Gastrocnemius medialis (tissue), 4 donors: ENCODE measurements around the gene SCAP. TPM values are rescaled to one million over a fixed set of nuclear protein-coding genes. Genes with fewer than 3 reads are reported as not detected.
A peak's percentile ranks its signal among the peaks of the same experiment; 100 is the strongest.

Source experiments
- ATAC-seq, 2 donors: fragments of 150-250 bp; one replicate each; pipeline ENCODE4 v1.9.1; 2016
- DNase-seq, 2 donors: peaks; one replicate each; pipeline ENCODE4 v3.0.0-alpha.2; 2019
- H3K27ac ChIP-seq, 4 donors: fragments of 200-600 bp; sonication (generic); 1 replicate in 1 of 4; 2 replicates in 3 of 4; pipeline ENCODE4 v1.5.1; 2016 to 2018; ENCODE audit warnings: mild to moderate bottlenecking in 2 of 4, moderate library complexity in 1 of 4
- H3K27me3 ChIP-seq, 3 donors: fragments of 200-600 bp; sonication (generic) in 2 of 3; 1 replicate in 1 of 3; 2 replicates in 2 of 3; pipeline versions ENCODE4 v1.5.1 to v1.6.0; 2016 to 2019; ENCODE audit warnings: mild to moderate bottlenecking in 1 of 3, moderate library complexity in 1 of 3
- H3K36me3 ChIP-seq, 2 donors: fragments of 200-600 bp; sonication (generic) in 1 of 2; one replicate each; pipeline ENCODE4 v1.5.1; 2017 to 2018
- H3K4me1 ChIP-seq, 2 donors: fragments of 200-600 bp; sonication (generic) in 1 of 2; one replicate each; pipeline ENCODE4 v1.5.1; 2016 to 2017; ENCODE audit warnings: mild to moderate bottlenecking in 2 of 2
- H3K4me3 ChIP-seq, 4 donors: fragments of 200-600 bp; sonication (generic) in 3 of 4; 1 replicate in 1 of 4; 2 replicates in 3 of 4; pipeline ENCODE4 v1.5.1; 2016 to 2019; ENCODE audit warnings: mild to moderate bottlenecking in 2 of 4
- H3K9me3 ChIP-seq, 3 donors: fragments of 200-600 bp; sonication (generic) in 2 of 3; 1 replicate in 1 of 3; 2 replicates in 2 of 3; pipeline ENCODE4 v1.5.1; 2016 to 2019
- CTCF ChIP-seq, 5 experiments: fragments of 450-650 bp in 3 of 5; fragments of 200-600 bp in 2 of 5; sonication (generic) in 2 of 5; IDR thresholded peaks in 4 of 5; conservative IDR thresholded peaks in 1 of 5; 1 replicate in 4 of 5; 2 replicates in 1 of 5; pipeline ENCODE4 v1.5.1; 2016 to 2019; ENCODE audit warnings: antibody characterized with exemption in 5 of 5, mild to moderate bottlenecking in 3 of 5, moderate library complexity in 3 of 5
- POLR2A ChIP-seq, 2 donors: fragments of 450-650 bp; IDR thresholded peaks; one replicate each; pipeline ENCODE4 v1.6.1; 2017; ENCODE audit warnings: antibody characterized with exemption in 2 of 2, mild to moderate bottlenecking in 2 of 2, moderate library complexity in 2 of 2
- in situ Hi-C, 4 donors: fragments of 200-750 bp; cut with MboI; loops; one replicate each; pipeline versions ENCODE4 v1.15.0 to v1.8.0; 2017; ENCODE audit warnings: low sequenced_read_pairs in 4 of 4
- intact Hi-C: fragments of 100-400 bp; cut with DNase I; formaldehyde crosslinking; loops from one replicate; pipeline ENCODE4 v1.15.1; 2023; ENCODE audit warnings: low total_unique reads
- total RNA-seq, 4 donors: library from RNA; depleted of rRNA; stranded (reverse); fragments of >200 nt; gene quantifications; one replicate each; pipeline versions ENCODE4 v1.1.0 to v1.2.3, GENCODE V29; 2016

Gene SCAP
- total RNA-seq, 4 donors from 2014 or later: 38.2 to 48.1 (median 42.8) TPM

GRCh38 chr3:47406762-47407149 is 69.0 kb downstream of the SCAP start:
- TF ChIP-seq CTCF (IDR thresholded peaks at IDR 0.05 in 4 of 5, conservative IDR thresholded peaks at IDR 0.05 in 1 of 5) (no peak), POLR2A (IDR thresholded peaks at IDR 0.05) (no peak)
- H3K36me3 ChIP-seq: peaks cover 0 to 65% of the 10 kb centered on the region in 2 donors
- H3K9me3 ChIP-seq: no peaks in the 10 kb centered on the region
- no peak for DNase-seq
- no peaks in the 10 kb centered on the region for H3K27me3 ChIP-seq
- H3K4me3 ChIP-seq: no peak overlapping the region
- in situ Hi-C loops (no loop called here), intact Hi-C loops (no loop called here)
- no peak overlapping the region for H3K27ac ChIP-seq
- peaks cover 4 to 11% of the 10 kb centered on the region in 2 donors for H3K4me1 ChIP-seq
- ATAC-seq: no peak

- no peak for TF ChIP-seq POLR2A (IDR thresholded peaks at IDR 0.05)
- TF ChIP-seq CTCF (IDR thresholded peaks at IDR 0.05 in 4 of 5, conservative IDR thresholded peaks at IDR 0.05 in 1 of 5): no peak
- peaks cover 0 to 58% of the 10 kb centered on the region in 2 donors for H3K36me3 ChIP-seq
- intact Hi-C loops: no loop called here
These were observed 69.7 kb downstream of the SCAP start for GRCh38 chr3:47405820-47406761.

GRCh38 chr3:47404955-47405790 is 70.6 kb downstream of the SCAP start:
- Histone ChIP-seq H3K27me3 (no peaks in the 10 kb centered on the region), H3K27ac (peak overlapping the region in 2 of 4 donors; percentile 28 to 43), H3K36me3 (peaks cover 0 to 49% of the 10 kb centered on the region in 2 donors), H3K4me3 (no peak overlapping the region), H3K9me3 (no peaks in the 10 kb centered on the region), H3K4me1 (peaks cover 4 to 11% of the 10 kb centered on the region in 2 donors)
- intact Hi-C loops (no loop called here), in situ Hi-C loops (no loop called here)
- no peak for TF ChIP-seq POLR2A (IDR thresholded peaks at IDR 0.05)
- no peak for TF ChIP-seq CTCF (IDR thresholded peaks at IDR 0.05 in 4 of 5, conservative IDR thresholded peaks at IDR 0.05 in 1 of 5)
- ATAC-seq: peak in 1 of 2 donors; percentile 13
- no peak for DNase-seq

More at GRCh38 chr3:47405820-47406761, 69.7 kb downstream of the SCAP start:
- Histone ChIP-seq H3K27ac (no peak overlapping the region), H3K4me3 (no peak overlapping the region), H3K4me1 (peaks cover 4 to 11% of the 10 kb centered on the region in 2 donors), H3K9me3 (no peaks in the 10 kb centered on the region), H3K27me3 (no peaks in the 10 kb centered on the region)
- DNase-seq (no peak), ATAC-seq (no peak)
- in situ Hi-C loops: no loop called here

- Histone ChIP-seq H3K4me1 (peaks cover 4 to 11% of the 10 kb centered on the region in 2 donors), H3K27me3 (no peaks in the 10 kb centered on the region), H3K4me3 (no peak overlapping the region), H3K9me3 (no peaks in the 10 kb centered on the region), H3K36me3 (peaks cover 0 to 44% of the 10 kb centered on the region in 2 donors), H3K27ac (peak overlapping the region in 1 of 4 donors; percentile 43)
- ATAC-seq (no peak), DNase-seq (no peak)
- in situ Hi-C loops: no loop called here
- intact Hi-C loops: no loop called here
- TF ChIP-seq CTCF (IDR thresholded peaks at IDR 0.05 in 4 of 5, conservative IDR thresholded peaks at IDR 0.05 in 1 of 5) (no peak), POLR2A (IDR thresholded peaks at IDR 0.05) (no peak)
These were observed 71.3 kb downstream of the SCAP start for GRCh38 chr3:47404431-47404876.
